Karpas-422 (cell line): ENCODE measurements around the gene DPF3. TPM values are rescaled to one million over a fixed set of nuclear protein-coding genes. Genes with fewer than 3 reads are reported as not detected.

Experiments used
- DNase-seq: peaks from one replicate; pipeline ENCODE4 v3.0.0-alpha.2; 2015
- H2AFZ ChIP-seq: fragments of 200-600 bp; sonication (generic); 2 replicates; pipeline ENCODE4 v1.6.1; 2014; ENCODE audit warnings: antibody characterized with exemption, low read length, mixed read lengths
- H3K27ac ChIP-seq: fragments of 200-600 bp; sonication (generic); 2 replicates; pipeline ENCODE4 v1.5.1; 2014; ENCODE audit warnings: mild to moderate bottlenecking, low read length, moderate library complexity
- H3K27me3 ChIP-seq: fragments of 200-600 bp; sonication (generic); 2 replicates; pipeline ENCODE4 v1.6.1; 2014; ENCODE audit warnings: low read length, mixed read lengths
- H3K36me3 ChIP-seq: fragments of 200-600 bp; sonication (generic); 2 replicates; pipeline ENCODE4 v1.6.1; 2014; ENCODE audit warnings: low read length, mixed read lengths; ENCODE audit not compliant: insufficient read depth
- H3K4me1 ChIP-seq: fragments of 200-600 bp; sonication (generic); 2 replicates; pipeline ENCODE4 v1.6.1; 2014; ENCODE audit warnings: mild to moderate bottlenecking, low read length, mixed read lengths
- H3K4me2 ChIP-seq: fragments of 200-600 bp; sonication (generic); 2 replicates; pipeline ENCODE4 v1.6.1; 2014; ENCODE audit warnings: low read length, low read depth, mild to moderate bottlenecking; ENCODE audit not compliant: poor library complexity, severe bottlenecking
- H3K4me3 ChIP-seq: fragments of 200-600 bp; sonication (generic); 2 replicates; pipeline ENCODE4 v1.5.1; 2014; ENCODE audit warnings: mild to moderate bottlenecking, antibody characterized with exemption, low read length, mixed read lengths
- H3K79me2 ChIP-seq: fragments of 200-600 bp; sonication (generic); 2 replicates; pipeline ENCODE4 v1.6.1; 2014; ENCODE audit warnings: mild to moderate bottlenecking, low read length, mixed read lengths
- H3K9ac ChIP-seq: fragments of 200-600 bp; sonication (generic); 2 replicates; pipeline ENCODE4 v1.6.0; 2014; ENCODE audit warnings: low read length
- H3K9me2 ChIP-seq: fragments of 200-600 bp; sonication (generic), shearing (Covaris generic); replicated peaks from 2 replicates; pipeline ENCODE4 v1.6.0; 2014; ENCODE audit warnings: mild to moderate bottlenecking, low read length, moderate library complexity; ENCODE audit not compliant: insufficient read depth
- H3K9me3 ChIP-seq: fragments of 300-700, 200-600 bp; sonication (generic); 2 replicates; pipeline ENCODE4 v1.6.1; 2014; ENCODE audit warnings: low read length, mixed read lengths
- H4K20me1 ChIP-seq: fragments of 200-600 bp; sonication (generic); 2 replicates; pipeline ENCODE4 v1.6.1; 2014; ENCODE audit warnings: mild to moderate bottlenecking, antibody characterized with exemption, low read length, low read depth; ENCODE audit not compliant: insufficient read depth
- total RNA-seq: library from RNA; depleted of rRNA; stranded (reverse); fragments of >200 nt; shearing (Covaris generic); gene quantifications from 2 replicates; pipeline ENCODE4 v1.2.3, GENCODE V29; 2014; ENCODE audit warnings: low replicate concordance

The DPF3 gene
- total RNA-seq, 1 experiment from 2014 or later = 3.1 TPM

DNA sequence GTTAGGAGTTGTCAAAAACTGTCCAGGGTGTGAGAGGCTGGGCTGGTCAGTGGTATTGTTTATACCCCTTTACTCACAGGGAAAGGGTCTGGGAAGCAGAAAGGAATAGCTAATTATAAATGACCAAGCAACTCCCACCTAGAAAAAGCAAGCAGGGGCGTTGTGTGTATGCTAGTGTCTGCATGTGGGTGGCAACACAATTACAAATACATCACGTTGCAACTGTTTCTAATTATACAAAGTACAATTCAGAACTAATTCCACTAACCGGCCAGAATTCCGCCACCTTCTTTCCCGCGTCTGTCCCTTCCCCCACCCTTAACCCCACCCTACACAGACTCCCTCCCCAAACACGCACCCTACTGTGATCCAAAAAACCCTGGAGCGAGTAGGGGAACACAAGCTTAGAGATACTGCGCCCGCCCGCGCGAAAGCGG is 2.2 kb downstream of the DPF3 start:
- H3K27me3 ChIP-seq = no peaks in the 10 kb centered on the region
- no peaks in the 10 kb centered on the region for H3K9me3 ChIP-seq
- H3K9ac ChIP-seq = peak overlapping the region; percentile 41; the same call in 1 of the 2 replicates
- H3K36me3 ChIP-seq = no peaks in the 10 kb centered on the region
- H3K4me2 ChIP-seq = peak overlapping the region; percentile 87
- peak overlapping the region; percentile 70; the same call in 1 of the 2 replicates for H3K4me3 ChIP-seq
- no peak overlapping the region for H3K27ac ChIP-seq
- H3K4me1 ChIP-seq = peaks cover 23% of the 10 kb centered on the region
- DNase-seq = no peak
- no peaks in the 10 kb centered on the region for H4K20me1 ChIP-seq
- no peak overlapping the region for H2AFZ ChIP-seq
- H3K9me2 ChIP-seq = no peaks in the 10 kb centered on the region
- no peaks in the 10 kb centered on the region for H3K79me2 ChIP-seq

DNA sequence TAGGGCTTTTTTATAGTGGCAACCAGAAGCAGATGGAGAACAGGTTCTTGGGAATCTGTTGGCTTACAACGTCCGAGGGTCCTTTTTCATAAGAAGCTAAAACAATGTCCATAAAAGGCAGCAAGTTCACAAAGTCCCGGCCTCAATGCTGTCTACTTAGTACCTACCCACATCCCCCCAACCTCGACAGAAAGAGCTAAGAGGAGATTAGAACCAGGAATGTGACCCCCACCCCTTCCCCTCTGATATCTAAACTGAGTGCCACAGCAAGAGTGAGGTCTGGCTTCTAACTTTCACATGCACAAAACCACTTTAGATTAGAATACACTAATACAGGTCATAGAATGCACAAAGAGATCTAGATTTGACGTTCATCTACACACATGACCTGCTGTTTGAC is 4.5 kb downstream of the DPF3 start:
- no peak for DNase-seq
- H3K27ac ChIP-seq = no peak overlapping the region
- H3K4me1 ChIP-seq = peaks cover 16% of the 10 kb centered on the region
- no peaks in the 10 kb centered on the region for H3K9me2 ChIP-seq
- H3K79me2 ChIP-seq = no peaks in the 10 kb centered on the region
- no peak overlapping the region for H3K4me2 ChIP-seq
- no peak overlapping the region for H3K9ac ChIP-seq
- no peaks in the 10 kb centered on the region for H3K36me3 ChIP-seq
- H3K27me3 ChIP-seq = no peaks in the 10 kb centered on the region
- H2AFZ ChIP-seq = no peak overlapping the region
- H4K20me1 ChIP-seq = no peaks in the 10 kb centered on the region
- no peaks in the 10 kb centered on the region for H3K9me3 ChIP-seq
- H3K4me3 ChIP-seq = no peak overlapping the region

DNA sequence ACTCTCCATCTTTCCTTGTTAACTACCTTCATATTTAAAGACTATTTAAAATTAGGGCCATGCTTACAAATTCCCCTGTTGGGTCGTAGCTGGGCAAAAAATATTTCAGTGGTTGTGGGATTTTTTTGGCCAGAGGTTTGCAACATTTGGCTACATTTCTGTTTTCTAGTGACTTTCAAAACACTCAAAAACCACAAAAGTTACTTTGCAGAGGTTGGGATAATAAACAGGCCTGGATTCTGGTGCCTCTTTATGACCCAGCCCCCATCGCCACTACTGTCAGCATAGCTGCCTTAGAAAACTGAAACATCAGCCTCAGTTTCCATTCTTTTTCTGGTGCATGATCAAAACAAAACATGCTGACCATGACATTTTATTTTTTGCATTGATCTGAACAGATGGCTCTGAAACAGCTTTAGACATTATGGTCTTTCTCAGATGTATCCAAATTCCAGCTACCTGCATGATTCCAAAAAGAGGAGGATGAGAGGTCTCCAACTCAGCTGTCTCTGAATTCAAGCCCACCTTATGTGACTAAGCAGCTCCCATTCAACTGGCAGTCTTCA is 5.2 kb downstream of the DPF3 start:
- Histone ChIP-seq H3K9ac (no peak overlapping the region), H3K9me2 (no peaks in the 10 kb centered on the region), H3K4me3 (no peak overlapping the region)

DNA sequence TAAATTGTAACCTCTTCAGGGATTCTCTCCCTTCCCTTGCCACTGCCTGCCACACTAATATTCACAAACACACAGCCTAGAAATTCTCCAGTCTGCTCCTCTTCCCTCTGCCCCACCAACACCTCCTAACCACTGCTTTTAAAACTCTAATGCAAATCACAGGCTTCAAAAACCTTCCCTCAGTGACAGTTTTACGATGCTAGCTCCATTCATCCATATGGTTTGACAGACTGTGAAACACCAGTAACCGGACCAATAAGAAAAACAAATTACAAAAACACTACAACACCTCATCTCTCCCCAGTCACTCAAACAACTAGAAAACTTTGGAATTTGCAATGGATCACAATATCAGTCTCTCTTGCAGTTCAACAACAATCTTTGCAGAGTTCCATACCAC is 5.7 kb downstream of the DPF3 start:
- Histone ChIP-seq H3K4me1 (peaks cover 14% of the 10 kb centered on the region), H3K9me2 (no peaks in the 10 kb centered on the region), H4K20me1 (no peaks in the 10 kb centered on the region), H3K27me3 (no peaks in the 10 kb centered on the region), H3K36me3 (no peaks in the 10 kb centered on the region), H3K9ac (no peak overlapping the region), H3K79me2 (no peaks in the 10 kb centered on the region), H3K9me3 (no peaks in the 10 kb centered on the region), H2AFZ (no peak overlapping the region), H3K4me2 (no peak overlapping the region), H3K27ac (no peak overlapping the region), H3K4me3 (no peak overlapping the region)
- no peak for DNase-seq

More for the DNA sequence above, 5.2 kb downstream of the DPF3 start:
- H3K79me2 ChIP-seq = no peaks in the 10 kb centered on the region
- H4K20me1 ChIP-seq = no peaks in the 10 kb centered on the region
- no peak overlapping the region for H2AFZ ChIP-seq
- no peaks in the 10 kb centered on the region for H3K9me3 ChIP-seq
- no peak for DNase-seq
- H3K27me3 ChIP-seq = no peaks in the 10 kb centered on the region
- H3K4me1 ChIP-seq = peaks cover 14% of the 10 kb centered on the region
- no peak overlapping the region for H3K27ac ChIP-seq
- no peaks in the 10 kb centered on the region for H3K36me3 ChIP-seq
- no peak overlapping the region for H3K4me2 ChIP-seq

DNA sequence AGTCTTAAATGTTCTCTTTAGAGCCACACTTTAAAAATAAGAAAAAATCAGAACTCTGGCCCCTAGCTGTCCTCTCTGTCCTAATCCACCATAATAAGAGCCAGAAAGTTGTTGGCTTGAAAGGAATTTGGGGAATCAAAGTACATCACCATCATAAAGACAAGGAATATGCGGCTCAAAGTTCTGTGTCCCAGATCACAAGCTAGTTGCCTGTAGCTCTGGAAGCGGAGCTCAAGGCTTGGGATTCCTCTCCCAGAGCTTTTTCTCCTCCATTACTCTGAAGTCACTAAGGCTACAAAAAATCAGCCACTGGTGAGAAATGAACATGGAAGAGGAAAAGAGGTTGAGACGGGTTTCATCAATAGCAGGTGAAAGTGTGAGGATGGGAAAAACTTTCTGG is 6.4 kb downstream of the DPF3 start:
- no peaks in the 10 kb centered on the region for H4K20me1 ChIP-seq
- DNase-seq = no peak
- no peaks in the 10 kb centered on the region for H3K9me2 ChIP-seq
- no peak overlapping the region for H3K9ac ChIP-seq
- H3K9me3 ChIP-seq = no peaks in the 10 kb centered on the region
- peaks cover 8% of the 10 kb centered on the region for H3K4me1 ChIP-seq
- no peaks in the 10 kb centered on the region for H3K27me3 ChIP-seq
- no peak overlapping the region for H2AFZ ChIP-seq
- H3K36me3 ChIP-seq = no peaks in the 10 kb centered on the region
- H3K4me3 ChIP-seq = no peak overlapping the region
- no peak overlapping the region for H3K4me2 ChIP-seq
- H3K79me2 ChIP-seq = no peaks in the 10 kb centered on the region
- no peak overlapping the region for H3K27ac ChIP-seq

DNA sequence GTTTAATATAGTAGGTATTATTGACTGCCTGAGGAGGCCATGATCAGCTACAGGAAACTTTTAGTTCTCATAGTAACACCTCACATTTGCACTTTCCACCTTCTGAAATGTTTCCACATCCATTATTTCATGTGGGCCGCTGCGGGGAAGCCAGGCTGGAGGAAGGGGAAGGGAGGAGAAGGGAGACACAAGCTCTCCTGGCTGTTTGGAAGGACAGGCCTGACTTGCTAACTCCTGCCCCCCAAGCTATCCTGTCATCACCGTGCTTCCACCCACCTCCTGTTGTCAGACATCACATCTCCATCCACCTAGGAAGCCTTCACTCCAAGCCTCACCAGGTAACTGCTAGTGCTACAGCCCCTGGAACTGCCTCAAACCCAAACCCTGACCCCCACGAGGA is 9.5 kb downstream of the DPF3 start:
- no peaks in the 10 kb centered on the region for H4K20me1 ChIP-seq
- H2AFZ ChIP-seq = no peak overlapping the region
- H3K9me3 ChIP-seq = no peaks in the 10 kb centered on the region
- H3K9me2 ChIP-seq = no peaks in the 10 kb centered on the region
- no peak overlapping the region for H3K27ac ChIP-seq
- H3K27me3 ChIP-seq = no peaks in the 10 kb centered on the region
- H3K4me1 ChIP-seq = no peaks in the 10 kb centered on the region
- no peak overlapping the region for H3K4me2 ChIP-seq
- no peak for DNase-seq
- no peak overlapping the region for H3K9ac ChIP-seq
- no peak overlapping the region for H3K4me3 ChIP-seq
- H3K79me2 ChIP-seq = no peaks in the 10 kb centered on the region
- no peaks in the 10 kb centered on the region for H3K36me3 ChIP-seq

DNA sequence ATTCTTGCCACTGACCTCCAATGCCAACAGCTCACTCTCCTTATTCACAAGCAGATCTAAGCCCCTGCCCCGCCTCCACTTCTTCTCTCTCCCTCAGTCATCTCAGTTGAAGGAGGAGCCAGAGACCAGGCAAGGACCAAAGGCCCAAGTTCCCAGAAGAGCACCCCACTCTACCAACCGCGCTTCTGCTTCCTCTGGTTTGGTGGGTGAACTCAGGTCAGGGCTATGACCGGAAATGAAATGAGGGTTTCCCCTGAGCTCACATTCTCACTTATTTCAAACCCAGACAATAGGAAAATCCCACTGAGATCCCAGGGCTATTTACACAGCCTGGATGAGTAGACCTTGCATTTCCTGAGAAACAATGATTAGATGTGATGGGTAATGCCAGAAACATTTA is 9.9 kb downstream of the DPF3 start:
- H3K4me2 ChIP-seq = no peak overlapping the region

DNA sequence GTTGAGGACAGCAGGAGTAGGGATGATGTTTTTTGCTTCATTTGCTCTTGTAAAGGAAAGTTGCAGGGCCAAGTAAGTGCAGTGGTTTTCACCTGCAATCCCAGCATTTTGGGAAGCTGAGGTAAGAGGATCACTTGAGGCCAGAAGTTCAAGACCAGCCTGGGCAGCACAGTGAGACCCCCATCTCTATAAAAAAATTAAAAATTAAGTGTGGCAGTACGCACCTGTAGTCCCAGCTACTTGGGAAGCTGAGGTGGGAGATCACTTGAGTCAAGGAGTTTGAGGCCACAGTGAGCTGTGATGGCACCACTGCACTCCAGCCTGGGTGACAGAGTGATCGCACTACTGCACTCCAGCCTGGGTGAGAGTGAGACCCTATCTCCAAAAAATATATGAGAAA is 10.8 kb downstream of the DPF3 start:
- H3K9me3 ChIP-seq = no peaks in the 10 kb centered on the region
- no peak overlapping the region for H3K27ac ChIP-seq
- H4K20me1 ChIP-seq = no peaks in the 10 kb centered on the region
- H3K79me2 ChIP-seq = no peaks in the 10 kb centered on the region
- no peaks in the 10 kb centered on the region for H3K9me2 ChIP-seq
- H3K4me1 ChIP-seq = no peaks in the 10 kb centered on the region
- no peak overlapping the region for H3K4me3 ChIP-seq
- H3K36me3 ChIP-seq = no peaks in the 10 kb centered on the region
- H3K4me2 ChIP-seq = no peak overlapping the region
- no peak overlapping the region for H3K9ac ChIP-seq
- H2AFZ ChIP-seq = no peak overlapping the region
- no peaks in the 10 kb centered on the region for H3K27me3 ChIP-seq
- DNase-seq = no peak

More for the DNA sequence above, 9.9 kb downstream of the DPF3 start:
- no peak for DNase-seq
- Histone ChIP-seq H3K79me2 (no peaks in the 10 kb centered on the region), H4K20me1 (no peaks in the 10 kb centered on the region), H3K9me2 (no peaks in the 10 kb centered on the region), H3K36me3 (no peaks in the 10 kb centered on the region), H2AFZ (no peak overlapping the region), H3K27ac (no peak overlapping the region), H3K4me3 (no peak overlapping the region), H3K4me1 (no peaks in the 10 kb centered on the region), H3K9me3 (no peaks in the 10 kb centered on the region), H3K9ac (no peak overlapping the region), H3K27me3 (no peaks in the 10 kb centered on the region)

DNA sequence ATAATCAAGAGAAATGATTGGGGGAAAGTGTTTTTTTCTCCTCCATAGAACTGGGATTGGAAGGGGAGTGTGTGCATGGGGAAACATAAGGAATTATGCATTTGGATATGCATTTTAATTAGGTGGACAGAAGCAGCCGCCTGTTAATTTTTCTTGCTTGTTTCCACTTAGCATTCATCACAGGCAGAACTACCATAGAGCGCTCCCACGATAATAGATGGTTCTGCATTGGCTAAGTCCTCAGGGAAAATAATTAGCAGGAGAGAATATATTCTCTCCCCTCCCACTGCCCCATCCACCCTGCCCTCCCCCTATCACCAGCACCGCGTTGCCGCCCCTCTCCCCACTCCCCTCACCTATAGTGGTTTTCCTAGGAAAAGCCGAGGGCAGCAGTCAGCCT is 11.4 kb downstream of the DPF3 start:
- H3K4me3 ChIP-seq = no peak overlapping the region
- no peaks in the 10 kb centered on the region for H3K9me2 ChIP-seq
- H3K9me3 ChIP-seq = no peaks in the 10 kb centered on the region
- H3K27me3 ChIP-seq = no peaks in the 10 kb centered on the region
- DNase-seq = no peak
- H3K27ac ChIP-seq = no peak overlapping the region
- no peaks in the 10 kb centered on the region for H3K79me2 ChIP-seq
- no peaks in the 10 kb centered on the region for H3K36me3 ChIP-seq
- no peak overlapping the region for H3K4me2 ChIP-seq
- no peak overlapping the region for H2AFZ ChIP-seq
- no peaks in the 10 kb centered on the region for H4K20me1 ChIP-seq
- no peaks in the 10 kb centered on the region for H3K4me1 ChIP-seq
- no peak overlapping the region for H3K9ac ChIP-seq
